ENCODE data around the gene MRPL18. TPM values are rescaled to one million over a fixed set of nuclear protein-coding genes. Genes with fewer than 3 reads are reported as not detected.

MRPL18 gene
- total and polyA plus RNA-seq, 9 of the 15 experiments (the other 6 are each of a cell fraction or from before 2014, with no cell fraction given), result 149 to 456 (median 196) TPM

DNA sequence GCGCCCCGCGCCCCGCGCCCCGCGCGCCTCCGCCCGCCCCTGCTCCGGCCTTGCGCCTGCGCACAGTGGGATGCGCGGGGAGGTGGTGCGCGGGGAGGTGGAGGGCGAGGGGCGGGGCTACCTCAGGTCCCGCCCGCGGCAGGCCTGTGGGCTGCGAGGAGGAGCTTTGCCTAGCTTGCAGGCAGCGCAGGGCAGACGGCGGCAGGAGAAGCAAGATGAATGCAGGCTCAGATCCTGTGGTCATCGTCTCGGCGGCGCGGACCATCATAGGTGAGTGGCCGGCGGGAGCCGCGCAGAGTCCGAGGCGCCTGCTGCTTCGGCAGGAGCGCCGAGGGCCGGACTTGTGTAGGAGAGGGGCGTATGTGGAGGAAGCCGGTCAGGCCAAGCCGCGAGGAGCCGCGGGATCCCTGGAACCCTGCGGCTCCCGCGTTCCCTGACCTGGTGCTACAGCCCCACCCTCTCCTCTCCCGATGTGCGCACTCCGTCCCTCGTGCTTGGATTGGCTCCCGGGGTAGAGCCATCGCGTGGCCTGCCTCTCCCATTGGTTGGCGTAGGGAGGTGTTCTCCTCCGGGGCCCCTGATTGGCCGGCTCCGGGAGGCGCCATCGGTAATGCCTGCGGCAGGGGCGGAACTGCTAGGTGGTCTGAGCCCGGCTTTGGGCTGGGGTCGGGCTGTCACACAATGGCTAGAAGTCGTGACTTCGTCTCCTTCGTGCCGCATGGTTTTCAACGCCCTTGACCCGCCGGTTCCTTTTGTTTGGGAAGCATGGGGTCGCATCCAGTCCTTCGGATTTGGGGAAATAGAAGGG lies 28.2 kb upstream of the MRPL18 start, which contains the start of gene ACAT2 (continued):
- TF ChIP-seq, protein P1, sequence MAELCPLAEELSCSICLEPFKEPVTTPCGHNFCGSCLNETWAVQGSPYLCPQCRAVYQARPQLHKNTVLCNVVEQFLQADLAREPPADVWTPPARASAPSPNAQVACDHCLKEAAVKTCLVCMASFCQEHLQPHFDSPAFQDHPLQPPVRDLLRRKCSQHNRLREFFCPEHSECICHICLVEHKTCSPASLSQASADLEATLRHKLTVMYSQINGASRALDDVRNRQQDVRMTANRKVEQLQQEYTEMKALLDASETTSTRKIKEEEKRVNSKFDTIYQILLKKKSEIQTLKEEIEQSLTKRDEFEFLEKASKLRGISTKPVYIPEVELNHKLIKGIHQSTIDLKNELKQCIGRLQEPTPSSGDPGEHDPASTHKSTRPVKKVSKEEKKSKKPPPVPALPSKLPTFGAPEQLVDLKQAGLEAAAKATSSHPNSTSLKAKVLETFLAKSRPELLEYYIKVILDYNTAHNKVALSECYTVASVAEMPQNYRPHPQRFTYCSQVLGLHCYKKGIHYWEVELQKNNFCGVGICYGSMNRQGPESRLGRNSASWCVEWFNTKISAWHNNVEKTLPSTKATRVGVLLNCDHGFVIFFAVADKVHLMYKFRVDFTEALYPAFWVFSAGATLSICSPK (IDR thresholded peaks at IDR 0.05; ENCODE audit: borderline replicate concordance), result no peak
- TF ChIP-seq, protein P2, sequence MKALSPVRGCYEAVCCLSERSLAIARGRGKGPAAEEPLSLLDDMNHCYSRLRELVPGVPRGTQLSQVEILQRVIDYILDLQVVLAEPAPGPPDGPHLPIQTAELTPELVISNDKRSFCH (CRISPR knock-in tag; IDR thresholded peaks at IDR 0.05), result no peak
- TF ChIP-seq, protein P2 (tag; IDR thresholded peaks at IDR 0.05), result 0 out of 2 replicates have a peak, but pooled peaks have one; percentile 22
- TF ChIP-seq, protein P3, sequence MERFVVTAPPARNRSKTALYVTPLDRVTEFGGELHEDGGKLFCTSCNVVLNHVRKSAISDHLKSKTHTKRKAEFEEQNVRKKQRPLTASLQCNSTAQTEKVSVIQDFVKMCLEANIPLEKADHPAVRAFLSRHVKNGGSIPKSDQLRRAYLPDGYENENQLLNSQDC (CRISPR knock-in tag; IDR thresholded peaks at IDR 0.05), result no peak
- TF ChIP-seq, protein P4, sequence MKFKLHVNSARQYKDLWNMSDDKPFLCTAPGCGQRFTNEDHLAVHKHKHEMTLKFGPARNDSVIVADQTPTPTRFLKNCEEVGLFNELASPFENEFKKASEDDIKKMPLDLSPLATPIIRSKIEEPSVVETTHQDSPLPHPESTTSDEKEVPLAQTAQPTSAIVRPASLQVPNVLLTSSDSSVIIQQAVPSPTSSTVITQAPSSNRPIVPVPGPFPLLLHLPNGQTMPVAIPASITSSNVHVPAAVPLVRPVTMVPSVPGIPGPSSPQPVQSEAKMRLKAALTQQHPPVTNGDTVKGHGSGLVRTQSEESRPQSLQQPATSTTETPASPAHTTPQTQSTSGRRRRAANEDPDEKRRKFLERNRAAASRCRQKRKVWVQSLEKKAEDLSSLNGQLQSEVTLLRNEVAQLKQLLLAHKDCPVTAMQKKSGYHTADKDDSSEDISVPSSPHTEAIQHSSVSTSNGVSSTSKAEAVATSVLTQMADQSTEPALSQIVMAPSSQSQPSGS (CRISPR knock-in tag; IDR thresholded peaks at IDR 0.05), result no peak
- TF ChIP-seq, protein P5, sequence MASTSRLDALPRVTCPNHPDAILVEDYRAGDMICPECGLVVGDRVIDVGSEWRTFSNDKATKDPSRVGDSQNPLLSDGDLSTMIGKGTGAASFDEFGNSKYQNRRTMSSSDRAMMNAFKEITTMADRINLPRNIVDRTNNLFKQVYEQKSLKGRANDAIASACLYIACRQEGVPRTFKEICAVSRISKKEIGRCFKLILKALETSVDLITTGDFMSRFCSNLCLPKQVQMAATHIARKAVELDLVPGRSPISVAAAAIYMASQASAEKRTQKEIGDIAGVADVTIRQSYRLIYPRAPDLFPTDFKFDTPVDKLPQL (IDR thresholded peaks at IDR 0.05; ENCODE audit: extremely low read depth, insufficient read length), result no peak
- TF ChIP-seq LCOR (CRISPR knock-in tag; IDR thresholded peaks at IDR 0.05) (peak; percentile 46; the same call in 1 of the 2 replicates), SPI1 (IDR thresholded peaks at IDR 0.05; ENCODE audit: borderline replicate concordance, low read depth, low read length) (0 out of 2 replicates have a peak, but pooled peaks have one; percentile 31), COPS2 (conservative IDR thresholded peaks at IDR 0.05) (no peak), NR3C1 (CRISPR knock-in tag; IDR thresholded peaks at IDR 0.05) (no peak), TCF7 (IDR thresholded peaks at IDR 0.05; ENCODE audit: borderline replicate concordance) (no peak)
- TF ChIP-seq, protein P6, sequence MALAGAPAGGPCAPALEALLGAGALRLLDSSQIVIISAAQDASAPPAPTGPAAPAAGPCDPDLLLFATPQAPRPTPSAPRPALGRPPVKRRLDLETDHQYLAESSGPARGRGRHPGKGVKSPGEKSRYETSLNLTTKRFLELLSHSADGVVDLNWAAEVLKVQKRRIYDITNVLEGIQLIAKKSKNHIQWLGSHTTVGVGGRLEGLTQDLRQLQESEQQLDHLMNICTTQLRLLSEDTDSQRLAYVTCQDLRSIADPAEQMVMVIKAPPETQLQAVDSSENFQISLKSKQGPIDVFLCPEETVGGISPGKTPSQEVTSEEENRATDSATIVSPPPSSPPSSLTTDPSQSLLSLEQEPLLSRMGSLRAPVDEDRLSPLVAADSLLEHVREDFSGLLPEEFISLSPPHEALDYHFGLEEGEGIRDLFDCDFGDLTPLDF (CRISPR knock-in tag; IDR thresholded peaks at IDR 0.05), result peak; percentile 46; the same call in 1 of the 2 replicates

All from K562 (cell line).